Superior temporal gyrus (tissue), 1 donor: ENCODE data around the gene CCL27.
A peak's percentile ranks its signal among the peaks of the same experiment; 100 is the strongest.

Experiments
- DNase-seq: peaks from one replicate; pipeline ENCODE4 v3.0.0-alpha.2; 2016; ENCODE audit errors: extremely low spot score

The CCL27 gene

GRCh38 chr9:34662526-34663302 lies at the start of gene CCL27:
Gene CCL27, minus strand, starts transcription at chr9:34662657. Its CDS starts 24 bp downstream, at chr9:34662633.
- no peak for DNase-seq

GRCh38 chr9:34712140-34712539 lies 49.7 kb upstream of the CCL27 start:
- no peak for DNase-seq

- no peak for DNase-seq
These were observed 47.6 kb upstream of the CCL27 start, which contains the start of gene CCL21 for GRCh38 chr9:34710023-34710422. Gene CCL21, minus strand, starts transcription at chr9:34710136. Its CDS starts 70 bp downstream, at chr9:34710066.

- DNase-seq = no peak
These were observed 46.9 kb upstream of the CCL27 start for GRCh38 chr9:34709196-34709978.

- no peak for DNase-seq
These were observed 44.7 kb upstream of the CCL27 start for GRCh38 chr9:34707130-34707529.

- peak; percentile 90 for DNase-seq
These were observed 39.6 kb upstream of the CCL27 start for GRCh38 chr9:34701769-34702736.

GRCh38 chr9:34701023-34701768 lies 38.7 kb upstream of the CCL27 start:
- peak; percentile 73 for DNase-seq

GRCh38 chr9:34694811-34695210 lies 32.4 kb upstream of the CCL27 start:
- DNase-seq = no peak

- no peak for DNase-seq
These were observed 31.1 kb upstream of the CCL27 start for GRCh38 chr9:34693560-34693959.

- no peak for DNase-seq
These were observed 29.5 kb upstream of the CCL27 start for GRCh38 chr9:34691936-34692315.

- DNase-seq = no peak
These were observed 28.8 kb upstream of the CCL27 start, which contains the start of gene CCL19 for GRCh38 chr9:34690983-34691935. Gene CCL19, minus strand, starts transcription at chr9:34691276. Its CDS starts 137 bp downstream, at chr9:34691139.

- DNase-seq = no peak
These were observed 27.1 kb upstream of the CCL27 start for GRCh38 chr9:34689512-34689911.

GRCh38 chr9:34689116-34689470 lies 26.6 kb upstream of the CCL27 start:
- DNase-seq = no peak

GRCh38 chr9:34688329-34689115 lies 26.1 kb upstream of the CCL27 start:
- no peak for DNase-seq

- no peak for DNase-seq
These were observed 25.0 kb upstream of the CCL27 start for GRCh38 chr9:34687276-34688030.

GRCh38 chr9:34686732-34687131 lies 24.3 kb upstream of the CCL27 start:
- no peak for DNase-seq

- no peak for DNase-seq
These were observed 23.8 kb upstream of the CCL27 start for GRCh38 chr9:34686231-34686630.

- no peak for DNase-seq
These were observed 23.1 kb upstream of the CCL27 start for GRCh38 chr9:34685591-34685990.
